Skeletal muscle tissue (tissue), 4 donors: Measurements from ENCODE around the gene THSD7A. TPM values are rescaled to one million over a fixed set of nuclear protein-coding genes. Genes with fewer than 3 reads are reported as not detected.

ENCODE experiments used
- H3K27ac ChIP-seq: one replicate; pipeline ENCODE4 v1.7.0; 2013; ENCODE audit warnings: mild to moderate bottlenecking, low read depth, low read length, inconsistent platforms
- H3K27me3 ChIP-seq, 3 donors: one replicate each; pipeline ENCODE4 v1.7.0; 2013; ENCODE audit warnings: low read length in 3 of 3; ENCODE audit not compliant: control insufficient read depth in 3 of 3, insufficient read depth in 3 of 3
- H3K36me3 ChIP-seq, 3 donors: one replicate each; pipeline ENCODE4 v1.7.0; 2013; ENCODE audit warnings: low read length in 3 of 3; ENCODE audit not compliant: control insufficient read depth in 3 of 3, insufficient read depth in 3 of 3
- H3K4me1 ChIP-seq, 3 donors: one replicate each; pipeline ENCODE4 v1.7.0; 2013; ENCODE audit warnings: low read length in 3 of 3, mild to moderate bottlenecking in 3 of 3; ENCODE audit not compliant: control insufficient read depth in 3 of 3, insufficient read depth in 3 of 3
- H3K4me3 ChIP-seq, 3 donors: one replicate each; pipeline ENCODE4 v1.7.0; 2013; ENCODE audit warnings: low read length in 3 of 3
- H3K9ac ChIP-seq, 3 donors: one replicate each; pipeline ENCODE4 v1.7.0; 2013; ENCODE audit warnings: low read length in 3 of 3, mild to moderate bottlenecking in 3 of 3, moderate library complexity in 2 of 3, low read depth in 1 of 3
- H3K9me3 ChIP-seq, 3 donors: one replicate each; pipeline ENCODE4 v1.7.0; 2013; ENCODE audit warnings: low read length in 3 of 3; ENCODE audit not compliant: control insufficient read depth in 3 of 3
- total RNA-seq: library from RNA; depleted of rRNA; stranded (reverse); fragments of >200 nt; gene quantifications from one replicate; pipeline ENCODE4 v1.2.3, GENCODE V29; 2014
- donor health status: Osteomylitis.

The THSD7A gene
- total RNA-seq, 1 donor from 2014 or later, result 4.7 TPM

GRCh38 chr7:11427686-11428273, 404.2 kb downstream of the THSD7A start:
- H3K9ac ChIP-seq, result no peak overlapping the region

GRCh38 chr7:11424006-11424405, 408.0 kb downstream of the THSD7A start:
- H3K4me1 ChIP-seq, result no peaks in the 10 kb centered on the region
- no peak overlapping the region for H3K4me3 ChIP-seq
- H3K27ac ChIP-seq, result no peak overlapping the region
- H3K27me3 ChIP-seq, result no peaks in the 10 kb centered on the region
- H3K9me3 ChIP-seq, result no peaks in the 10 kb centered on the region
- no peaks in the 10 kb centered on the region for H3K36me3 ChIP-seq
- no peak overlapping the region for H3K9ac ChIP-seq

More at GRCh38 chr7:11427686-11428273, 404.2 kb downstream of the THSD7A start:
- Histone ChIP-seq H3K4me1 (no peaks in the 10 kb centered on the region), H3K9me3 (no peaks in the 10 kb centered on the region), H3K27ac (no peak overlapping the region), H3K4me3 (no peak overlapping the region), H3K27me3 (no peaks in the 10 kb centered on the region), H3K36me3 (no peaks in the 10 kb centered on the region)

GRCh38 chr7:11420049-11420448, 411.9 kb downstream of the THSD7A start:
- Histone ChIP-seq H3K27ac (no peak overlapping the region), H3K9me3 (no peaks in the 10 kb centered on the region), H3K4me1 (no peaks in the 10 kb centered on the region), H3K27me3 (no peaks in the 10 kb centered on the region), H3K36me3 (no peaks in the 10 kb centered on the region), H3K9ac (no peak overlapping the region), H3K4me3 (no peak overlapping the region)

GRCh38 chr7:11416641-11417458, 415.1 kb downstream of the THSD7A start:
- Histone ChIP-seq H3K4me1 (no peaks in the 10 kb centered on the region), H3K9ac (no peak overlapping the region), H3K9me3 (no peaks in the 10 kb centered on the region), H3K27ac (no peak overlapping the region), H3K27me3 (no peaks in the 10 kb centered on the region), H3K4me3 (no peak overlapping the region), H3K36me3 (no peaks in the 10 kb centered on the region)

GRCh38 chr7:11415101-11415500, 416.9 kb downstream of the THSD7A start:
- no peaks in the 10 kb centered on the region for H3K27me3 ChIP-seq
- no peak overlapping the region for H3K9ac ChIP-seq
- H3K27ac ChIP-seq, result no peak overlapping the region
- H3K4me1 ChIP-seq, result no peaks in the 10 kb centered on the region
- no peak overlapping the region for H3K4me3 ChIP-seq
- no peaks in the 10 kb centered on the region for H3K9me3 ChIP-seq
- H3K36me3 ChIP-seq, result no peaks in the 10 kb centered on the region

- Histone ChIP-seq H3K4me1 (no peaks in the 10 kb centered on the region), H3K4me3 (no peak overlapping the region), H3K27ac (no peak overlapping the region), H3K36me3 (no peaks in the 10 kb centered on the region), H3K9ac (no peak overlapping the region), H3K9me3 (no peaks in the 10 kb centered on the region), H3K27me3 (no peaks in the 10 kb centered on the region)
Measured at GRCh38 chr7:11413901-11414300, 418.1 kb downstream of the THSD7A start.

GRCh38 chr7:11412036-11412435, 420.0 kb downstream of the THSD7A start:
- Histone ChIP-seq H3K36me3 (no peaks in the 10 kb centered on the region), H3K4me1 (no peaks in the 10 kb centered on the region), H3K27ac (no peak overlapping the region), H3K27me3 (no peaks in the 10 kb centered on the region), H3K9ac (no peak overlapping the region), H3K4me3 (no peak overlapping the region), H3K9me3 (no peaks in the 10 kb centered on the region)

GRCh38 chr7:11410656-11411644, 421.0 kb downstream of the THSD7A start:
- H3K9me3 ChIP-seq, result no peaks in the 10 kb centered on the region
- H3K27me3 ChIP-seq, result no peaks in the 10 kb centered on the region
- no peaks in the 10 kb centered on the region for H3K4me1 ChIP-seq
- no peak overlapping the region for H3K27ac ChIP-seq
- no peak overlapping the region for H3K9ac ChIP-seq
- no peaks in the 10 kb centered on the region for H3K36me3 ChIP-seq
- H3K4me3 ChIP-seq, result no peak overlapping the region

GRCh38 chr7:11404355-11404754, 427.6 kb downstream of the THSD7A start:
- Histone ChIP-seq H3K36me3 (no peaks in the 10 kb centered on the region), H3K27ac (no peak overlapping the region), H3K4me1 (no peaks in the 10 kb centered on the region), H3K9me3 (no peaks in the 10 kb centered on the region), H3K9ac (no peak overlapping the region), H3K4me3 (no peak overlapping the region), H3K27me3 (no peaks in the 10 kb centered on the region)
